ENCODE results near the gene BCR. TPM values are rescaled to one million over a fixed set of nuclear protein-coding genes. Genes with fewer than 3 reads are reported as not detected.

Gene BCR
- total and polyA plus RNA-seq, 2 donors (not counting 1 experiment from before 2014, with no cell fraction given): 30.2 to 46.4 TPM

GRCh38 chr22:23161029-23161428 is 19.3 kb upstream of the BCR start:
- TF ChIP-seq CTCF (IDR thresholded peaks at IDR 0.05): no peak
- TF ChIP-seq EZH2 (IDR thresholded peaks at IDR 0.05; ENCODE audit: borderline replicate concordance, insufficient read depth, low read depth, low read length, poor library complexity, severe bottlenecking): no peak
- no peak overlapping the region for H3K27ac Mint-ChIP-seq
- H3K9me3 Mint-ChIP-seq (ENCODE audit: insufficient read depth): no peaks in the 10 kb centered on the region
- no peak for DNase-seq
- no peaks in the 10 kb centered on the region for H3K36me3 ChIP-seq (replicated peaks in 1 of 2; ENCODE audit: control extremely low read depth in 1 of 2, control insufficient read depth in 1 of 2, extremely low read depth in 1 of 2, insufficient read depth in 2 of 2, low read length in 1 of 2)
- ChIA-PET POLR2A (no interaction called here), CTCF (no interaction called here)
- H2AFZ ChIP-seq (ENCODE audit: insufficient read depth, low read depth, low read length, poor library complexity, severe bottlenecking): no peak overlapping the region
- peaks cover 0 to 4% (median 0%) of the 10 kb centered on the region in 3 donors for H3K9me3 ChIP-seq (ENCODE audit: control extremely low read depth in 1 of 3, control insufficient read depth in 2 of 3, insufficient read depth in 1 of 3, low read length in 2 of 3)
- H3K4me3 Mint-ChIP-seq: no peak overlapping the region
- H3K4me1 Mint-ChIP-seq: no peaks in the 10 kb centered on the region
- H3K27me3 ChIP-seq (replicated peaks in 1 of 4; ENCODE audit: control extremely low read depth in 1 of 4, control insufficient read depth in 3 of 4, insufficient read depth in 4 of 4, low read length in 3 of 4): peaks cover 0 to 2% (median 0%) of the 10 kb centered on the region in 4 experiments
- H4K20me1 ChIP-seq (ENCODE audit: control insufficient read depth, insufficient read depth, low read length, poor library complexity, severe bottlenecking): no peaks in the 10 kb centered on the region
- no peak overlapping the region for H3K4me2 ChIP-seq (replicated peaks; ENCODE audit: low read depth, low read length, poor library complexity, severe bottlenecking)
- no peaks in the 10 kb centered on the region for H3K4me1 ChIP-seq (ENCODE audit: control insufficient read depth in 2 of 2, insufficient read depth in 2 of 2, low read length in 2 of 2)
- H3K79me2 ChIP-seq (ENCODE audit: control insufficient read depth, insufficient read depth, low read length): no peaks in the 10 kb centered on the region
- intact Hi-C loops (cut with micrococcal nuclease): no loop called here
- WGBS (ENCODE audit: insufficient coverage): 89% methylated on average over 4 of the region's 4 CpGs
- no peak for ATAC-seq (ENCODE audit: low read depth)
- no peak overlapping the region for H3K27ac ChIP-seq (ENCODE audit: low read length in 2 of 2)
- no peaks in the 10 kb centered on the region for H3K27me3 Mint-ChIP-seq
- H3K4me3 ChIP-seq (ENCODE audit: control extremely low read depth in 1 of 5, extremely low read depth in 1 of 5, insufficient read depth in 1 of 5, low read depth in 2 of 5, low read length in 4 of 5): no peak overlapping the region
- H3K9ac ChIP-seq (ENCODE audit: low read length): no peak overlapping the region

DNA sequence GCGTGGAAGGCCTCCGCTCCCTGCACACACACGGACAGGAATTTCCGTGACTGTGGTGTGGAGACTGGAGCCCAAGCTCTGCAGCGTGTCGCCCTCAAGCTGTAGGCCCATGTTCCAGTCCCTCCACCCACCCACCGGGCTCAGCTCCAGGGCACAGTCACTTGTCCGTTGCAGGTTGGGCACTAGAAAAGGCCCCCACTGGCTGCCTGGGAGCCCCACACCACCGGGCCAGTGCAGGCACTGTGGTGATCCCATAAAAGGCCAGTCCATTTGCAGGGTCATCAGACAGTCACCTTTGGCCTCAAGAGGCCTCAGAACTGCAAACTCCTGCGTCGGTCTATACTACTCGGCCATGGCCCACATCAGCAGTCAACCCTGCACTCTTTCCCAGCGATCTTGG is 18.7 kb upstream of the BCR start:
- H3K9ac ChIP-seq (ENCODE audit: low read length): no peak overlapping the region
- peaks cover 0 to 2% (median 0%) of the 10 kb centered on the region in 4 experiments for H3K27me3 ChIP-seq (replicated peaks in 1 of 4; ENCODE audit: control extremely low read depth in 1 of 4, control insufficient read depth in 3 of 4, insufficient read depth in 4 of 4, low read length in 3 of 4)
- no peaks in the 10 kb centered on the region for H3K36me3 ChIP-seq (replicated peaks in 1 of 2; ENCODE audit: control extremely low read depth in 1 of 2, control insufficient read depth in 1 of 2, extremely low read depth in 1 of 2, insufficient read depth in 2 of 2, low read length in 1 of 2)
- ATAC-seq (ENCODE audit: low read depth): no peak
- no peaks in the 10 kb centered on the region for H4K20me1 ChIP-seq (ENCODE audit: control insufficient read depth, insufficient read depth, low read length, poor library complexity, severe bottlenecking)
- no peak overlapping the region for H3K4me3 ChIP-seq (ENCODE audit: control extremely low read depth in 1 of 5, extremely low read depth in 1 of 5, insufficient read depth in 1 of 5, low read depth in 2 of 5, low read length in 4 of 5)
- H3K4me2 ChIP-seq (replicated peaks; ENCODE audit: low read depth, low read length, poor library complexity, severe bottlenecking): no peak overlapping the region
- Mint-ChIP-seq H3K27me3 (no peaks in the 10 kb centered on the region), H3K27ac (no peak overlapping the region), H3K4me1 (no peaks in the 10 kb centered on the region), H3K9me3 (ENCODE audit: insufficient read depth) (no peaks in the 10 kb centered on the region), H3K4me3 (no peak overlapping the region)
- intact Hi-C loops (cut with micrococcal nuclease): no loop called here
- ChIA-PET CTCF (no interaction called here), POLR2A (no interaction called here)
- no peaks in the 10 kb centered on the region for H3K4me1 ChIP-seq (ENCODE audit: control insufficient read depth in 2 of 2, insufficient read depth in 2 of 2, low read length in 2 of 2)
- DNase-seq: no peak
- no peak overlapping the region for H2AFZ ChIP-seq (ENCODE audit: insufficient read depth, low read depth, low read length, poor library complexity, severe bottlenecking)
- no peak overlapping the region for H3K27ac ChIP-seq (ENCODE audit: low read length in 2 of 2)
- 95% methylated on average over 13 of the region's 13 CpGs for WGBS (ENCODE audit: insufficient coverage)
- H3K9me3 ChIP-seq (ENCODE audit: control extremely low read depth in 1 of 3, control insufficient read depth in 2 of 3, insufficient read depth in 1 of 3, low read length in 2 of 3): peaks cover 0 to 4% (median 0%) of the 10 kb centered on the region in 3 donors
- no peaks in the 10 kb centered on the region for H3K79me2 ChIP-seq (ENCODE audit: control insufficient read depth, insufficient read depth, low read length)
- no peak for TF ChIP-seq EZH2 (IDR thresholded peaks at IDR 0.05; ENCODE audit: borderline replicate concordance, insufficient read depth, low read depth, low read length, poor library complexity, severe bottlenecking)
- TF ChIP-seq CTCF (IDR thresholded peaks at IDR 0.05): no peak

Data from B cell (primary cell).